Measurements from ENCODE around the gene SPTAN1.

Gene SPTAN1

DNA sequence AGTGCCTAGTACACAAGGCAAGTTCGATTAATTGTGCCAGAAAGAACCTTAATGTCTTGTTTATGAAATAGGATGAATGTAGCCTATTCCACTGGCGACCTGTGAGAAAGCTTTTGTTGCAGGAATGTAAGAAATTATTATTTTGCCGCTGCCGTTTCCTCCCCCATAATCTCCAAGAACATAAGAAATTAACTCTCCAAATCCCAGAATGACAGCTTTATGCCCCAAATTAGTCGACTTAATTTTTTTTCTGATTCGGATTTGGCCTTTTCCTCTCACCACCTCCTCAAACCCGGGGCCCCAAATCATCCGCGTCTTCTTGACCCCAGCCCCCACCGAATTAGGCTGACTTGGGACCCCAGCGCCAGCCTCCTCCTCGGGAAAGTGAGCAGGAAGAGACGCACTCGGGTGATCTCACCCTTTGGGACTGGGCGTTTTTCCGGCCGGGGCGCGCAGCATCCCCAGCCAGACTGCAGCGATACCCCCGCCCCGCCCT is 682 bp upstream of the SPTAN1 start:
- Histone ChIP-seq H3K4me1 (ENCODE audit: insufficient read depth, low read length, poor library complexity, severe bottlenecking) (peaks cover 45% of the 10 kb centered on the region), H3K9ac (ENCODE audit: low read depth, low read length, poor library complexity, severe bottlenecking) (peak overlapping the region; percentile 72), H2AFZ (ENCODE audit: low read length) (peak overlapping the region; percentile 93), H3F3A (ENCODE audit: low read depth) (no peaks in the 10 kb centered on the region), H3K4me3 (ENCODE audit: low read length, poor library complexity, severe bottlenecking) (peak overlapping the region; percentile 76), H3K27me3 (ENCODE audit: insufficient read depth, low read length, poor library complexity, severe bottlenecking) (no peaks in the 10 kb centered on the region), H3K4me2 (ENCODE audit: low read depth, low read length, poor library complexity, severe bottlenecking) (peak overlapping the region; percentile 88), H4K20me1 (ENCODE audit: insufficient read depth, low read length, poor library complexity, severe bottlenecking) (peaks cover 24% of the 10 kb centered on the region), H3K9me2 (replicated peaks; ENCODE audit: low read depth, low read length) (no peaks in the 10 kb centered on the region), H3K9me3 (ENCODE audit: insufficient read depth, low read depth, low read length) (no peaks in the 10 kb centered on the region), H3K36me3 (ENCODE audit: insufficient read depth, low read length) (no peaks in the 10 kb centered on the region), H3K79me2 (ENCODE audit: insufficient read depth, low read length) (peaks cover 46% of the 10 kb centered on the region)
- TF ChIP-seq, protein P1, sequence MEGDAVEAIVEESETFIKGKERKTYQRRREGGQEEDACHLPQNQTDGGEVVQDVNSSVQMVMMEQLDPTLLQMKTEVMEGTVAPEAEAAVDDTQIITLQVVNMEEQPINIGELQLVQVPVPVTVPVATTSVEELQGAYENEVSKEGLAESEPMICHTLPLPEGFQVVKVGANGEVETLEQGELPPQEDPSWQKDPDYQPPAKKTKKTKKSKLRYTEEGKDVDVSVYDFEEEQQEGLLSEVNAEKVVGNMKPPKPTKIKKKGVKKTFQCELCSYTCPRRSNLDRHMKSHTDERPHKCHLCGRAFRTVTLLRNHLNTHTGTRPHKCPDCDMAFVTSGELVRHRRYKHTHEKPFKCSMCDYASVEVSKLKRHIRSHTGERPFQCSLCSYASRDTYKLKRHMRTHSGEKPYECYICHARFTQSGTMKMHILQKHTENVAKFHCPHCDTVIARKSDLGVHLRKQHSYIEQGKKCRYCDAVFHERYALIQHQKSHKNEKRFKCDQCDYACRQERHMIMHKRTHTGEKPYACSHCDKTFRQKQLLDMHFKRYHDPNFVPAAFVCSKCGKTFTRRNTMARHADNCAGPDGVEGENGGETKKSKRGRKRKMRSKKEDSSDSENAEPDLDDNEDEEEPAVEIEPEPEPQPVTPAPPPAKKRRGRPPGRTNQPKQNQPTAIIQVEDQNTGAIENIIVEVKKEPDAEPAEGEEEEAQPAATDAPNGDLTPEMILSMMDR (conservative IDR thresholded peaks at IDR 0.05; ENCODE audit: low read length): no peak
- TF ChIP-seq EZH2phosphoT487 (IDR thresholded peaks at IDR 0.05; ENCODE audit: borderline replicate concordance): no peak

DNA sequence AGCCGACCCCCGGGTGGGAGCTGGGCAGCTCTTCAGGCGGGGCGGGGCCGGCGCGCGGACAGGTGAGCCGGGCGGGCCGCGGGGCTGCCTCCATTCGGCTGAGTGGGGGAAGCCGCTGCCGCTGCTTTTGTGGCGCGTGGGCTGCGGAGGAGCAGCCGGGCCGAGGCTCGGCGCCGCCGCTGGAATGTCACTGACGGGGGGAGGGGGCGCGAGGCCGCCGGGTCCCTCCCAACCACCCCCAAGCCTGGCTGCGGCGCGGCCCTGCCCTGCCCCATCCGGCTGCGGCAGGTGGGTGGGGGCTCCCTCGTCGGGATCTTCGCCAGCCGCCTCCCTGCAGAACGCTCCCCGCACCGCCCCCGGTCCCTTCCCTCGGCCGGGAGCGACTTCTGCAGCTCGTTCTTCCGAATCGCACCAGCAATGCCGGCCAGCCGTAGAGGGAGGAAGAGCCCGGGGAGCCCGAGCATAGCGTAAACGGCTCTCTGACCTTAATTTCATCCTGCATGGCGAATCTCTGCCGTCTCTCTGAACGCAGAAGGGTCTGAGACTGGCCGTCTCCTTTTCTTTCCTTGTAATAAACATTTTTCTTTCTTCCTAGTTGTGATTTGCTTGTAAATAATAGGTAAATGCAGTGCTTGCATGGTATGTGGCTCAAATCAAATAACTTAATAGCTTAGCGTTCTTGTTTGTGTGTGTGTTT is 505 bp downstream of the SPTAN1 start:
- no peaks in the 10 kb centered on the region for H3K9me3 ChIP-seq (ENCODE audit: insufficient read depth, low read depth, low read length)
- no peaks in the 10 kb centered on the region for H3K36me3 ChIP-seq (ENCODE audit: insufficient read depth, low read length)
- peaks cover 48% of the 10 kb centered on the region for H3K4me1 ChIP-seq (ENCODE audit: insufficient read depth, low read length, poor library complexity, severe bottlenecking)
- no peaks in the 10 kb centered on the region for H3K9me2 ChIP-seq (replicated peaks; ENCODE audit: low read depth, low read length)
- peak overlapping the region; percentile 75 for H3K9ac ChIP-seq (ENCODE audit: low read depth, low read length, poor library complexity, severe bottlenecking)
- peaks cover 55% of the 10 kb centered on the region for H3K79me2 ChIP-seq (ENCODE audit: insufficient read depth, low read length)
- H2AFZ ChIP-seq (ENCODE audit: low read length): peak overlapping the region; percentile 66
- TF ChIP-seq, protein P1 (conservative IDR thresholded peaks at IDR 0.05; ENCODE audit: low read length): no peak
- TF ChIP-seq EZH2phosphoT487 (IDR thresholded peaks at IDR 0.05; ENCODE audit: borderline replicate concordance): no peak
- no peaks in the 10 kb centered on the region for H3F3A ChIP-seq (ENCODE audit: low read depth)
- H4K20me1 ChIP-seq (ENCODE audit: insufficient read depth, low read length, poor library complexity, severe bottlenecking): peaks cover 27% of the 10 kb centered on the region
- peak overlapping the region; percentile 84 for H3K4me2 ChIP-seq (ENCODE audit: low read depth, low read length, poor library complexity, severe bottlenecking)
- H3K4me3 ChIP-seq (ENCODE audit: low read length, poor library complexity, severe bottlenecking): peak overlapping the region; percentile 76
- H3K27me3 ChIP-seq (ENCODE audit: insufficient read depth, low read length, poor library complexity, severe bottlenecking): no peaks in the 10 kb centered on the region

DNA sequence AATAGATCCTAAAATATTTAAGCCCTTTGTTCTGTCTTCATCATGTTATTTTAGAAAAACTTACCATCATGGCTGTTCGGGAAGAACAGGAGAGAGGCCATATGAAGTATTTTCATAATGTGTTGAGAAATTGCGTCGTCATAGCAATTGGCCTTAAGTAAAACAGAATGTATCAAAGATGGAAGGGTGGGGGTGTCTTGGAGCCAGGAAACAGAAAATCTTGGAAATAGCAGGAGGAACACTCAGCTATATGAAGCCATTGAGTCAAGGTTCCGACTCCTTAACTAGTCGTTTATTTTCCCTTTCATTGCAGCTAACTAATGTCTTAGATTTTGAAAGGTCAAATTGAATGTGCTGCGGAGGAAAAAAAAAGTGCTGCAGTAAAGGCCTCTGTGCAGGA is 1.3 kb downstream of the SPTAN1 start:
- H2AFZ ChIP-seq (ENCODE audit: low read length): no peak overlapping the region
- H3K4me2 ChIP-seq (ENCODE audit: low read depth, low read length, poor library complexity, severe bottlenecking): peak overlapping the region; percentile 84
- H3K4me1 ChIP-seq (ENCODE audit: insufficient read depth, low read length, poor library complexity, severe bottlenecking): peaks cover 56% of the 10 kb centered on the region
- no peaks in the 10 kb centered on the region for H3K9me3 ChIP-seq (ENCODE audit: insufficient read depth, low read depth, low read length)
- TF ChIP-seq, protein P1 (conservative IDR thresholded peaks at IDR 0.05; ENCODE audit: low read length): no peak
- no peak for TF ChIP-seq EZH2phosphoT487 (IDR thresholded peaks at IDR 0.05; ENCODE audit: borderline replicate concordance)
- peak overlapping the region; percentile 75 for H3K9ac ChIP-seq (ENCODE audit: low read depth, low read length, poor library complexity, severe bottlenecking)
- no peaks in the 10 kb centered on the region for H3K36me3 ChIP-seq (ENCODE audit: insufficient read depth, low read length)
- H3K9me2 ChIP-seq (replicated peaks; ENCODE audit: low read depth, low read length): no peaks in the 10 kb centered on the region
- H3K79me2 ChIP-seq (ENCODE audit: insufficient read depth, low read length): peaks cover 55% of the 10 kb centered on the region
- peaks cover 34% of the 10 kb centered on the region for H4K20me1 ChIP-seq (ENCODE audit: insufficient read depth, low read length, poor library complexity, severe bottlenecking)
- no peaks in the 10 kb centered on the region for H3K27me3 ChIP-seq (ENCODE audit: insufficient read depth, low read length, poor library complexity, severe bottlenecking)
- H3F3A ChIP-seq (ENCODE audit: low read depth): peaks cover 4% of the 10 kb centered on the region
- peak overlapping the region; percentile 76 for H3K4me3 ChIP-seq (ENCODE audit: low read length, poor library complexity, severe bottlenecking)

All from Loucy (cell line).